GM12878 (cell line): Measurements from ENCODE around the gene LDLRAD3. TPM values are rescaled to one million over a fixed set of nuclear protein-coding genes. Genes with fewer than 3 reads are reported as not detected.

Experiments used
- BRCA1 ChIP-seq: IDR thresholded peaks from 2 replicates; pipeline ENCODE4 v1.6.1; 2011; ENCODE audit warnings: low read depth, low read length, improper control_type of control experiment
- CBFB ChIP-seq: IDR thresholded peaks from 2 replicates; pipeline ENCODE4 v1.6.1; 2016; ENCODE audit warnings: antibody characterized with exemption, low read depth
- CHD1 ChIP-seq: IDR thresholded peaks from 2 replicates; pipeline ENCODE4 v1.6.1; 2012; ENCODE audit warnings: low read depth, low read length, improper control_type of control experiment
- FOXM1 ChIP-seq: IDR thresholded peaks from 2 replicates; pipeline ENCODE4 v1.6.1; 2012; ENCODE audit warnings: low read depth, mild to moderate bottlenecking, inconsistent platforms, low read length, moderate library complexity
- IKZF1 ChIP-seq: fragments of 450-650 bp; conservative IDR thresholded peaks from 2 replicates; pipeline ENCODE4 v1.6.1; 2017; ENCODE audit warnings: antibody characterized with exemption, mild to moderate bottlenecking
- KDM1A ChIP-seq: fragments of 200-600 bp; sonication (generic); IDR thresholded peaks from 2 replicates; pipeline ENCODE4 v1.6.1; 2016; ENCODE audit warnings: borderline replicate concordance
- MEF2B ChIP-seq: fragments of 450-650 bp; IDR thresholded peaks from 2 replicates; pipeline ENCODE4 v1.6.1; 2018; ENCODE audit warnings: mild to moderate bottlenecking, moderate library complexity; ENCODE audit not compliant: partially characterized antibody, poor library complexity, severe bottlenecking
- NFYB ChIP-seq: IDR thresholded peaks from 2 replicates; pipeline ENCODE4 v1.6.1; 2011; ENCODE audit warnings: low read depth, mild to moderate bottlenecking, low read length, improper control_type of control experiment, moderate library complexity; ENCODE audit not compliant: insufficient read depth
- PML ChIP-seq: IDR thresholded peaks from 2 replicates; pipeline ENCODE4 v1.6.1; 2012; ENCODE audit warnings: low read length, inconsistent platforms
- POLR2A ChIP-seq: IDR thresholded peaks from 2 replicates; pipeline ENCODE4 v1.6.1; 2011; ENCODE audit warnings: low read depth, mild to moderate bottlenecking, low read length
- RBBP5 ChIP-seq: fragments of 200-600 bp; sonication (generic); conservative IDR thresholded peaks from 2 replicates; pipeline ENCODE4 v1.6.1; 2016
- SMARCA5 ChIP-seq: fragments of 450-650 bp; IDR thresholded peaks from 2 replicates; pipeline ENCODE4 v1.6.1; 2017; ENCODE audit warnings: mild to moderate bottlenecking
- SP1 ChIP-seq: IDR thresholded peaks from one replicate; pipeline ENCODE4 v1.6.1; 2011; ENCODE audit warnings: low read depth, low read length
- STAT1 ChIP-seq: fragments of 450-650 bp; conservative IDR thresholded peaks from 2 replicates; pipeline ENCODE4 v1.6.1; 2014; ENCODE audit warnings: antibody characterized with exemption, mild to moderate bottlenecking
- SUZ12 ChIP-seq: fragments of 200-600 bp; sonication (generic); IDR thresholded peaks from one replicate; pipeline ENCODE4 v1.6.1; 2018; ENCODE audit warnings: antibody characterized with exemption, mild to moderate bottlenecking; ENCODE audit not compliant: unreplicated experiment
- TAF1 ChIP-seq: IDR thresholded peaks from 2 replicates; pipeline ENCODE4 v1.6.1; 2011; ENCODE audit warnings: mild to moderate bottlenecking, low read depth, low read length, borderline replicate concordance
- ZNF217 ChIP-seq: fragments of 450-650 bp; IDR thresholded peaks from 2 replicates; pipeline ENCODE4 v1.6.1; 2017; ENCODE audit warnings: antibody characterized with exemption, mild to moderate bottlenecking
- polyA plus RNA-seq, 11 experiments: library from polyadenylated mRNA; depleted of rRNA in 4 of 11; unstranded in 6 of 11; stranded (reverse) in 5 of 11; fragments of >200 nt; fragmentation: Nextera tagmentation in 4 of 11; fragmentation: Illumina TruSeq in 1 of 11; extraction: Ambion mirVana in 4 of 11; extraction: Trizol in 1 of 11; gene quantifications; 1 replicate in 1 of 11; 2 replicates in 10 of 11; pipeline versions ENCODE4 v1.2.1 to v1.2.3, GENCODE V29; 2011 to 2016; ENCODE audit warnings: inconsistent platforms in 2 of 11, missing spikeins in 2 of 11, low read depth in 1 of 11
- total RNA-seq, 4 experiments: library from RNA; depleted of rRNA in 3 of 4; stranded (reverse); fragments of >200 nt in 3 of 4; fragmentation: Illumina TruSeq in 1 of 4; extraction: Trizol in 1 of 4; gene quantifications; 2 replicates each; pipeline versions ENCODE4 v1.2.1 to v1.2.3, GENCODE V29; 2013 to 2021
- TF ChIP-seq, protein P1 (sequence below): fragments of 150-350 bp; IDR thresholded peaks from 2 replicates; pipeline ENCODE4 v1.6.1; 2014; ENCODE audit warnings: mild to moderate bottlenecking, low read depth, low read length
- TF ChIP-seq, protein P2 (sequence below): fragments of 450-650 bp; IDR thresholded peaks from 2 replicates; pipeline ENCODE4 v1.6.1; 2017; ENCODE audit warnings: mild to moderate bottlenecking
- TF ChIP-seq, protein P3 (sequence below): IDR thresholded peaks from 2 replicates; pipeline ENCODE4 v1.6.1; 2012; ENCODE audit warnings: low read depth, low read length, improper control_type of control experiment
- TF ChIP-seq, protein P4 (sequence below): fragments of 450-650 bp; IDR thresholded peaks from 2 replicates; pipeline ENCODE4 v1.6.1; 2017; ENCODE audit warnings: borderline replicate concordance
- TF ChIP-seq, protein P5 (sequence below): IDR thresholded peaks from 2 replicates; pipeline ENCODE4 v1.6.1; 2012; ENCODE audit warnings: improper control_type of control experiment, low read depth, low read length; ENCODE audit not compliant: insufficient replicate concordance

Gene LDLRAD3
- total and polyA plus RNA-seq, 10 of the 15 experiments (the other 5 are each of a cell fraction or from before 2014, with no cell fraction given): 2.5 to 17.2 (median 10.7) TPM

DNA sequence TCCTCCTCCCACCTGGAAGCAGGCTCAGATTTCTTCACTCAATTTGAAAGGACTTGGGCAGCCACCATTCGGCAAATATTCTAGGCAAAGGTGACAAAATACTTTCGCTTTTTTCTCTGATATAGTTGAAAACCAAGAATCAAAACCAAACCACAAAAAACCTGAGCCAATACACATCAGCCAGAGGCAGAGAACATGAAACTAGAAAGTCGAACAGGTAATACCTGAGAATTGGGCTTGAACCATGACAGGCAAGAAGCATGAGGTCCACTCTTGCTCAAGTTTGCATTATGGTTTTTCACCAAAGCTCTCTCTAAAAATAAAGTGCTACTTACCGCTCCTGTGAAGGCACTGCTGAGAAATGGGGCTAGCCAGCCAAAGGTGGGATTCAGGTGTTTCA, 26.2 kb upstream of the LDLRAD3 start (continued):
- TF ChIP-seq SP1 (no peak), POLR2A (no peak), PML (0 out of 2 replicates have a peak, but pooled peaks have one; percentile 43), FOXM1 (peak; percentile 41; the same call in 1 of the 2 replicates), CHD1 (no peak), KDM1A (no peak), MEF2B (no peak), RBBP5 (no peak), CBFB (0 out of 2 replicates have a peak, but pooled peaks have one; percentile 39), SMARCA5 (no peak), SUZ12 (no peak), TAF1 (no peak), STAT1 (no peak), ZNF217 (no peak), NFYB (no peak), BRCA1 (no peak), IKZF1 (no peak; the same call in 1 of the 2 replicates)
- TF ChIP-seq, protein P1, sequence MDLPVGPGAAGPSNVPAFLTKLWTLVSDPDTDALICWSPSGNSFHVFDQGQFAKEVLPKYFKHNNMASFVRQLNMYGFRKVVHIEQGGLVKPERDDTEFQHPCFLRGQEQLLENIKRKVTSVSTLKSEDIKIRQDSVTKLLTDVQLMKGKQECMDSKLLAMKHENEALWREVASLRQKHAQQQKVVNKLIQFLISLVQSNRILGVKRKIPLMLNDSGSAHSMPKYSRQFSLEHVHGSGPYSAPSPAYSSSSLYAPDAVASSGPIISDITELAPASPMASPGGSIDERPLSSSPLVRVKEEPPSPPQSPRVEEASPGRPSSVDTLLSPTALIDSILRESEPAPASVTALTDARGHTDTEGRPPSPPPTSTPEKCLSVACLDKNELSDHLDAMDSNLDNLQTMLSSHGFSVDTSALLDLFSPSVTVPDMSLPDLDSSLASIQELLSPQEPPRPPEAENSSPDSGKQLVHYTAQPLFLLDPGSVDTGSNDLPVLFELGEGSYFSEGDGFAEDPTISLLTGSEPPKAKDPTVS: no peak
- TF ChIP-seq, protein P2, sequence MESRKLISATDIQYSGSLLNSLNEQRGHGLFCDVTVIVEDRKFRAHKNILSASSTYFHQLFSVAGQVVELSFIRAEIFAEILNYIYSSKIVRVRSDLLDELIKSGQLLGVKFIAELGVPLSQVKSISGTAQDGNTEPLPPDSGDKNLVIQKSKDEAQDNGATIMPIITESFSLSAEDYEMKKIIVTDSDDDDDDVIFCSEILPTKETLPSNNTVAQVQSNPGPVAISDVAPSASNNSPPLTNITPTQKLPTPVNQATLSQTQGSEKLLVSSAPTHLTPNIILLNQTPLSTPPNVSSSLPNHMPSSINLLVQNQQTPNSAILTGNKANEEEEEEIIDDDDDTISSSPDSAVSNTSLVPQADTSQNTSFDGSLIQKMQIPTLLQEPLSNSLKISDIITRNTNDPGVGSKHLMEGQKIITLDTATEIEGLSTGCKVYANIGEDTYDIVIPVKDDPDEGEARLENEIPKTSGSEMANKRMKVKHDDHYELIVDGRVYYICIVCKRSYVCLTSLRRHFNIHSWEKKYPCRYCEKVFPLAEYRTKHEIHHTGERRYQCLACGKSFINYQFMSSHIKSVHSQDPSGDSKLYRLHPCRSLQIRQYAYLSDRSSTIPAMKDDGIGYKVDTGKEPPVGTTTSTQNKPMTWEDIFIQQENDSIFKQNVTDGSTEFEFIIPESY: no peak
- TF ChIP-seq, protein P3, sequence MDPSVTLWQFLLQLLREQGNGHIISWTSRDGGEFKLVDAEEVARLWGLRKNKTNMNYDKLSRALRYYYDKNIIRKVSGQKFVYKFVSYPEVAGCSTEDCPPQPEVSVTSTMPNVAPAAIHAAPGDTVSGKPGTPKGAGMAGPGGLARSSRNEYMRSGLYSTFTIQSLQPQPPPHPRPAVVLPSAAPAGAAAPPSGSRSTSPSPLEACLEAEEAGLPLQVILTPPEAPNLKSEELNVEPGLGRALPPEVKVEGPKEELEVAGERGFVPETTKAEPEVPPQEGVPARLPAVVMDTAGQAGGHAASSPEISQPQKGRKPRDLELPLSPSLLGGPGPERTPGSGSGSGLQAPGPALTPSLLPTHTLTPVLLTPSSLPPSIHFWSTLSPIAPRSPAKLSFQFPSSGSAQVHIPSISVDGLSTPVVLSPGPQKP: no peak
- TF ChIP-seq, protein P4, sequence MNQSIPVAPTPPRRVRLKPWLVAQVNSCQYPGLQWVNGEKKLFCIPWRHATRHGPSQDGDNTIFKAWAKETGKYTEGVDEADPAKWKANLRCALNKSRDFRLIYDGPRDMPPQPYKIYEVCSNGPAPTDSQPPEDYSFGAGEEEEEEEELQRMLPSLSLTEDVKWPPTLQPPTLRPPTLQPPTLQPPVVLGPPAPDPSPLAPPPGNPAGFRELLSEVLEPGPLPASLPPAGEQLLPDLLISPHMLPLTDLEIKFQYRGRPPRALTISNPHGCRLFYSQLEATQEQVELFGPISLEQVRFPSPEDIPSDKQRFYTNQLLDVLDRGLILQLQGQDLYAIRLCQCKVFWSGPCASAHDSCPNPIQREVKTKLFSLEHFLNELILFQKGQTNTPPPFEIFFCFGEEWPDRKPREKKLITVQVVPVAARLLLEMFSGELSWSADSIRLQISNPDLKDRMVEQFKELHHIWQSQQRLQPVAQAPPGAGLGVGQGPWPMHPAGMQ: no peak
- TF ChIP-seq, protein P5, sequence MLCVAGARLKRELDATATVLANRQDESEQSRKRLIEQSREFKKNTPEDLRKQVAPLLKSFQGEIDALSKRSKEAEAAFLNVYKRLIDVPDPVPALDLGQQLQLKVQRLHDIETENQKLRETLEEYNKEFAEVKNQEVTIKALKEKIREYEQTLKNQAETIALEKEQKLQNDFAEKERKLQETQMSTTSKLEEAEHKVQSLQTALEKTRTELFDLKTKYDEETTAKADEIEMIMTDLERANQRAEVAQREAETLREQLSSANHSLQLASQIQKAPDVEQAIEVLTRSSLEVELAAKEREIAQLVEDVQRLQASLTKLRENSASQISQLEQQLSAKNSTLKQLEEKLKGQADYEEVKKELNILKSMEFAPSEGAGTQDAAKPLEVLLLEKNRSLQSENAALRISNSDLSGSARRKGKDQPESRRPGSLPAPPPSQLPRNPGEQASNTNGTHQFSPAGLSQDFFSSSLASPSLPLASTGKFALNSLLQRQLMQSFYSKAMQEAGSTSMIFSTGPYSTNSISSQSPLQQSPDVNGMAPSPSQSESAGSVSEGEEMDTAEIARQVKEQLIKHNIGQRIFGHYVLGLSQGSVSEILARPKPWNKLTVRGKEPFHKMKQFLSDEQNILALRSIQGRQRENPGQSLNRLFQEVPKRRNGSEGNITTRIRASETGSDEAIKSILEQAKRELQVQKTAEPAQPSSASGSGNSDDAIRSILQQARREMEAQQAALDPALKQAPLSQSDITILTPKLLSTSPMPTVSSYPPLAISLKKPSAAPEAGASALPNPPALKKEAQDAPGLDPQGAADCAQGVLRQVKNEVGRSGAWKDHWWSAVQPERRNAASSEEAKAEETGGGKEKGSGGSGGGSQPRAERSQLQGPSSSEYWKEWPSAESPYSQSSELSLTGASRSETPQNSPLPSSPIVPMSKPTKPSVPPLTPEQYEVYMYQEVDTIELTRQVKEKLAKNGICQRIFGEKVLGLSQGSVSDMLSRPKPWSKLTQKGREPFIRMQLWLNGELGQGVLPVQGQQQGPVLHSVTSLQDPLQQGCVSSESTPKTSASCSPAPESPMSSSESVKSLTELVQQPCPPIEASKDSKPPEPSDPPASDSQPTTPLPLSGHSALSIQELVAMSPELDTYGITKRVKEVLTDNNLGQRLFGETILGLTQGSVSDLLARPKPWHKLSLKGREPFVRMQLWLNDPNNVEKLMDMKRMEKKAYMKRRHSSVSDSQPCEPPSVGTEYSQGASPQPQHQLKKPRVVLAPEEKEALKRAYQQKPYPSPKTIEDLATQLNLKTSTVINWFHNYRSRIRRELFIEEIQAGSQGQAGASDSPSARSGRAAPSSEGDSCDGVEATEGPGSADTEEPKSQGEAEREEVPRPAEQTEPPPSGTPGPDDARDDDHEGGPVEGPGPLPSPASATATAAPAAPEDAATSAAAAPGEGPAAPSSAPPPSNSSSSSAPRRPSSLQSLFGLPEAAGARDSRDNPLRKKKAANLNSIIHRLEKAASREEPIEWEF: no peak
